HG02938 (cell line): ENCODE results near the gene GARRE1.

Experiments
- ATAC-seq: cut with Tn5 transposase; IDR thresholded peaks from one replicate; pipeline ENCODE4 v1.9.1; 2021; ENCODE audit warnings: mild to moderate bottlenecking, moderate library complexity; ENCODE audit not compliant: unreplicated experiment

The GARRE1 gene

DNA sequence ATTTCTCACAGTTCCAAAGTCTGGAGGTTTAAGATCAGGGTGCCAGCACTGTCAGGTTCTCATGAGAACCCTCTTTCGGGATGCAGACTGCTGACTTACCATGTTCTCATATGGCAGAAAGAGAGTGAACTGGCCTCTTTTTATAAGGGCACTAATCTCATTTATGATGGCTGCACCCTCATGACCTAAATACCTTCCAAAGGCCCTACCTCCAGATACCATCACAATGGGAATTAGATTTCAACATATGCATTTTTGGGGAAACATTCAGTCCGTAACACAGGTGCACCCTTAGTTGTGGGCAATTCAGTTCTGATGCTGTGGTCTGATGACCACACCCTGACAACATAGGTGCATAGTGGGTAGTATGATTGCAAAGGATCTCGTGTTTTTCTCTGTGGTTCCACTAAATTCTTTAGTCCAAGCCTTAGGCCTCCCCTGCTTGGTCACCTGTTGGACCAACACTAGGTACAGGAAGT is 33.3 kb downstream of the GARRE1 start:
- no peak for ATAC-seq

GRCh38 chr19:34288381-34288780 is 34.0 kb downstream of the GARRE1 start:
- ATAC-seq, result no peak

- ATAC-seq, result no peak
Measured at GRCh38 chr19:34291235-34291634, 36.9 kb downstream of the GARRE1 start.

DNA sequence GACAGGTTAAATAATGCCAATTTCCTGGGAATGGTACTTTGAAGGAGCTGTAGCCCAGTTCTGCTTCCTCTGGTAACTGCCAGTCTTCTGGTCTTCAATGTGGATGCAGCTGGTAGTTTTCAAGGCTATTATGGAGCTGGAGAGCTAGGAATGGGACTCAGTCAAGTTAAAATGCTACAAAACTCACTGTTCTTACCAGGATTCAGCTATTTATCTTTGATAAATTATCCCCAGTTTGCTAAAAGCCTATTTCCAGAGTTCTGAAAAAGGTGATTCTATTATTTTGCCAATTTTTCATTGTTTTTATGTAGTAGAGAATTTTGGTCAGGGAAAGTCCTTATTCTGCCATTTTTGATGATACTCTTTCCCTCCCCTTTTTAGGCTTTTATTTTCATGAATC is 40.7 kb downstream of the GARRE1 start:
- no peak for ATAC-seq

GRCh38 chr19:34298891-34299520 is 44.7 kb downstream of the GARRE1 start:
- ATAC-seq, result no peak

GRCh38 chr19:34299576-34299975 is 45.2 kb downstream of the GARRE1 start:
- no peak for ATAC-seq

DNA sequence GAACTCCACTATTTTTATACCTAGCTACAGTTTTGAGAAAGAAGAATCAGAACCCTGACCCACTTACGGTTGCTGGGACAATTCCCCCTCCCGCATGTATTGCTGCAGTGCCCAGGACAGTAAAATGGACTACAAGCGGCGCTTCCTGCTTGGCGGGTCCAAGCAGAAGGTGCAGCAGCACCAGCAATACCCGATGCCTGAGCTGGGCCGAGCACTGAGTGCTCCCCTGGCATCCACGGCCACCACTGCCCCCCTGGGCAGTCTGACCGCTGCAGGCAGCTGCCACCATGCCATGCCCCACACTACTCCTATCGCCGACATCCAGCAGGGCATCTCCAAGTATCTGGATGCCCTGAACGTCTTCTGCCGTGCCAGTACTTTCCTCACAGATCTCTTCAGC is 46.0 kb downstream of the GARRE1 start:
- no peak for ATAC-seq

- ATAC-seq, result no peak
Measured at GRCh38 chr19:34300962-34301361, 46.6 kb downstream of the GARRE1 start.
